MM.1S (cell line): Measurements from ENCODE around the gene MSTN.
A peak's percentile ranks its signal among the peaks of the same experiment; 100 is the strongest.

ENCODE experiments used
- DNase-seq: peaks from one replicate; pipeline ENCODE4 v3.0.0-alpha.2; 2015
- H2AFZ ChIP-seq: fragments of 300-600 bp; sonication (generic); 2 replicates; pipeline ENCODE4 v1.6.0; 2016; ENCODE audit warnings: antibody characterized with exemption, low read length
- H3F3A ChIP-seq: fragments of 300-600 bp; sonication (generic); 2 replicates; pipeline ENCODE4 v1.6.1; 2016; ENCODE audit warnings: mild to moderate bottlenecking, antibody characterized with exemption, low read length, moderate library complexity, mixed read lengths; ENCODE audit not compliant: insufficient read depth
- H3K27ac ChIP-seq: fragments of 300-600 bp; sonication (generic); 2 replicates; pipeline ENCODE4 v1.5.1; 2016; ENCODE audit warnings: mild to moderate bottlenecking, low read length
- H3K27me3 ChIP-seq: fragments of 300-600 bp; sonication (generic); replicated peaks from 2 replicates; pipeline ENCODE4 v1.6.0; 2016; ENCODE audit warnings: low read length; ENCODE audit not compliant: insufficient read depth
- H3K36me3 ChIP-seq: fragments of 300-600 bp; sonication (generic); replicated peaks from 2 replicates; pipeline ENCODE4 v1.6.1; 2016; ENCODE audit warnings: mild to moderate bottlenecking, low read length, mixed read lengths; ENCODE audit not compliant: insufficient read depth
- H3K4me1 ChIP-seq: fragments of 300-600 bp; sonication (generic); 2 replicates; pipeline ENCODE4 v1.6.1; 2016; ENCODE audit warnings: low read length, mixed read lengths
- H3K4me2 ChIP-seq: fragments of 300-600 bp; sonication (generic); 2 replicates; pipeline ENCODE4 v1.6.0; 2016; ENCODE audit warnings: low read depth, low read length
- H3K4me3 ChIP-seq: fragments of 300-600 bp; sonication (generic); 2 replicates; pipeline ENCODE4 v1.5.1; 2016; ENCODE audit warnings: low read length, mixed read lengths
- H3K79me2 ChIP-seq: fragments of 300-600 bp; sonication (generic); 2 replicates; pipeline ENCODE4 v1.6.1; 2016; ENCODE audit warnings: mixed run types, low read length, mixed read lengths
- H3K9ac ChIP-seq: fragments of 300-600 bp; sonication (generic); 2 replicates; pipeline ENCODE4 v1.6.1; 2016; ENCODE audit warnings: low read length, mixed read lengths
- H3K9me2 ChIP-seq: fragments of 300-600 bp; sonication (generic); replicated peaks from 2 replicates; pipeline ENCODE4 v1.6.1; 2016; ENCODE audit warnings: mild to moderate bottlenecking, low read length, mixed read lengths; ENCODE audit not compliant: insufficient read depth
- H3K9me3 ChIP-seq: fragments of 300-600 bp; sonication (generic); replicated peaks from 2 replicates; pipeline ENCODE4 v1.6.1; 2016; ENCODE audit warnings: mild to moderate bottlenecking, low read length, mixed read lengths; ENCODE audit not compliant: insufficient read depth
- H4K20me1 ChIP-seq: fragments of 300-600 bp; sonication (generic); 2 replicates; pipeline ENCODE4 v1.6.1; 2016; ENCODE audit warnings: mild to moderate bottlenecking, low read length, moderate library complexity, mixed read lengths; ENCODE audit not compliant: insufficient read depth
- EZH2 ChIP-seq: fragments of 300-600 bp; sonication (generic); optimal IDR thresholded peaks from 2 replicates; pipeline ENCODE3; 2017; ENCODE audit warnings: low read depth, mild to moderate bottlenecking, antibody characterized with exemption, low read length, mixed read lengths
- EZH2phosphoT487 ChIP-seq: fragments of 300-600 bp; sonication (generic); IDR thresholded peaks from 2 replicates; pipeline ENCODE4 v1.6.1; 2018; ENCODE audit warnings: antibody characterized with exemption, low read length
- TF ChIP-seq, protein P1 (sequence below): fragments of 300-600 bp; sonication (generic); IDR thresholded peaks from 2 replicates; pipeline ENCODE4 v1.5.1; 2016; ENCODE audit warnings: antibody characterized with exemption, low read length, mixed read lengths

The MSTN gene

GRCh38 chr2:190080527-190081049 is 18.1 kb upstream of the MSTN start:
- no peaks in the 10 kb centered on the region for H3K4me1 ChIP-seq
- no peaks in the 10 kb centered on the region for H4K20me1 ChIP-seq
- TF ChIP-seq EZH2phosphoT487 = no peak
- TF ChIP-seq, protein P1, sequence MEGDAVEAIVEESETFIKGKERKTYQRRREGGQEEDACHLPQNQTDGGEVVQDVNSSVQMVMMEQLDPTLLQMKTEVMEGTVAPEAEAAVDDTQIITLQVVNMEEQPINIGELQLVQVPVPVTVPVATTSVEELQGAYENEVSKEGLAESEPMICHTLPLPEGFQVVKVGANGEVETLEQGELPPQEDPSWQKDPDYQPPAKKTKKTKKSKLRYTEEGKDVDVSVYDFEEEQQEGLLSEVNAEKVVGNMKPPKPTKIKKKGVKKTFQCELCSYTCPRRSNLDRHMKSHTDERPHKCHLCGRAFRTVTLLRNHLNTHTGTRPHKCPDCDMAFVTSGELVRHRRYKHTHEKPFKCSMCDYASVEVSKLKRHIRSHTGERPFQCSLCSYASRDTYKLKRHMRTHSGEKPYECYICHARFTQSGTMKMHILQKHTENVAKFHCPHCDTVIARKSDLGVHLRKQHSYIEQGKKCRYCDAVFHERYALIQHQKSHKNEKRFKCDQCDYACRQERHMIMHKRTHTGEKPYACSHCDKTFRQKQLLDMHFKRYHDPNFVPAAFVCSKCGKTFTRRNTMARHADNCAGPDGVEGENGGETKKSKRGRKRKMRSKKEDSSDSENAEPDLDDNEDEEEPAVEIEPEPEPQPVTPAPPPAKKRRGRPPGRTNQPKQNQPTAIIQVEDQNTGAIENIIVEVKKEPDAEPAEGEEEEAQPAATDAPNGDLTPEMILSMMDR = no peak
- no peak for TF ChIP-seq EZH2
- no peaks in the 10 kb centered on the region for H3K27me3 ChIP-seq
- H3F3A ChIP-seq = no peaks in the 10 kb centered on the region
- no peak overlapping the region for H2AFZ ChIP-seq
- H3K9me3 ChIP-seq = no peaks in the 10 kb centered on the region
- H3K79me2 ChIP-seq = no peaks in the 10 kb centered on the region
- H3K4me2 ChIP-seq = no peak overlapping the region
- no peaks in the 10 kb centered on the region for H3K36me3 ChIP-seq
- H3K4me3 ChIP-seq = no peak overlapping the region
- no peaks in the 10 kb centered on the region for H3K9me2 ChIP-seq
- H3K9ac ChIP-seq = no peak overlapping the region
- no peak for DNase-seq
- no peak overlapping the region for H3K27ac ChIP-seq

DNA sequence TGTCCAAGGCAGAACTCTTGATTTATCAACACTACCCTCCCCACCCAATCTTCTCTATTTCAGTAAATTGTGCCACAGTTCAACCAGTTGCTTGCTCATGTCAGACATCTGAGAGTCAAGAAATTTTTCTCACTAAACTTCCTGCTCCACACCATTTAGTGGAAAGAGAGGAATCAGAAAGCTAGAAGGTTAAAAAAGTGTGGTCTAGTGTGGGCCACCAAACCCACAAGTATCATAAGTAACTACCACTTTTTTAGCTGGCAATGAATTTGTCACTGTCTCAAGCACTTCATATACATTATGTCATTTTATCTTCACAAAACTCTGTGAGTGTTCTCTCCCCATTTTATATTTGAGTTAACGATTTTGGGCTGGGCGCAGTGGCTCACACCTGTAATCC is 16.6 kb upstream of the MSTN start:
- Histone ChIP-seq H3K4me1 (no peaks in the 10 kb centered on the region), H3K9me2 (no peaks in the 10 kb centered on the region), H3K36me3 (no peaks in the 10 kb centered on the region), H2AFZ (no peak overlapping the region), H3K4me2 (no peak overlapping the region), H3K27ac (no peak overlapping the region), H3F3A (no peaks in the 10 kb centered on the region), H3K27me3 (no peaks in the 10 kb centered on the region), H3K9me3 (no peaks in the 10 kb centered on the region), H4K20me1 (no peaks in the 10 kb centered on the region), H3K79me2 (no peaks in the 10 kb centered on the region), H3K4me3 (no peak overlapping the region), H3K9ac (no peak overlapping the region)
- DNase-seq = no peak
- TF ChIP-seq, protein P1 = no peak

- no peaks in the 10 kb centered on the region for H4K20me1 ChIP-seq
These were observed 13.1 kb upstream of the MSTN start for GRCh38 chr2:190075623-190076022.

DNA sequence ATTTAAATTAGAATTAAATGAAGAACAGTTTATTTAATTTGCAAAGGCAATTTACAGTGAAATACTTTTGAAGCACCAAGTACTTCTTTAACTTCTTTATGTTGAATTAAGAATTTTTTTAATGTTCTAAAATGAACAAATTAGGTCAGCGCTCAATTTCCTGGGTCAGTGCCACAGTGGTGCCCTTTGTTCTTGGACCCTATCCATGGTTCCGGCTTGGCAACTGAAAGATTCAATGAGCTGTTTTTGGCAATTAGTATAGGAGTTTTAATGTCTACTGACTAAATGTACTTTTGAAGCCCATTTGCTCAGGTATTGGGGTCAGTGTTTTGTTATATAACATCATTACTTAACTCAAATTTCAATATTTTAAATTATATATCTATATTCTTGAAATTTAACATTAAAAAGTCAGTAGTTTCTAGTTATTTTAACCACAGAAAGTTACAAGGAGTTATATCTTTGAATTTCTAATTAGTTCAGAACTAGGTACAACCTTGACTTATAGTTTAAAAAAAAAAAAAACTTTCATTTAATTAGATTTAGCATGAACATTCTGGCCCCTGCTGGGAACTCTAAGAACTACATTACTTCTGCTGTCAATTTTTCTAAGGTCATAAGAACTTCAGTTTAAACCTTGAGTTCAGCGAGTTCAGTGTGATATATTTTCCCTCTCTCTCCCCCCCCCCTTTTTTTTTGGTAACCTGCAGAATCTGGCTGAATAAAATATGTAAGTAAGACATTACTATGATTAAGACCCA is 7.6 kb upstream of the MSTN start:
- Histone ChIP-seq H3K4me3 (no peak overlapping the region), H3K27ac (no peak overlapping the region), H3K36me3 (no peaks in the 10 kb centered on the region), H3K4me2 (no peak overlapping the region), H3K79me2 (no peaks in the 10 kb centered on the region), H3K27me3 (no peaks in the 10 kb centered on the region), H3K9me2 (no peaks in the 10 kb centered on the region), H2AFZ (no peak overlapping the region), H3K9ac (no peak overlapping the region), H4K20me1 (no peaks in the 10 kb centered on the region), H3K9me3 (no peaks in the 10 kb centered on the region), H3F3A (no peaks in the 10 kb centered on the region), H3K4me1 (no peaks in the 10 kb centered on the region)
- peak; percentile 73 for DNase-seq
- TF ChIP-seq, protein P1 = peak; percentile 52
- no peak for TF ChIP-seq EZH2phosphoT487

More at GRCh38 chr2:190075623-190076022, 13.1 kb upstream of the MSTN start:
- no peak overlapping the region for H3K27ac ChIP-seq
- H3K9ac ChIP-seq = no peak overlapping the region
- no peak overlapping the region for H3K4me3 ChIP-seq
- no peaks in the 10 kb centered on the region for H3K9me2 ChIP-seq
- H3K27me3 ChIP-seq = no peaks in the 10 kb centered on the region
- DNase-seq = no peak
- H3K9me3 ChIP-seq = no peaks in the 10 kb centered on the region
- no peaks in the 10 kb centered on the region for H3K79me2 ChIP-seq
- no peaks in the 10 kb centered on the region for H3K36me3 ChIP-seq
- TF ChIP-seq EZH2phosphoT487 = no peak
- H3K4me1 ChIP-seq = no peaks in the 10 kb centered on the region
- H2AFZ ChIP-seq = no peak overlapping the region
- no peak overlapping the region for H3K4me2 ChIP-seq
- no peaks in the 10 kb centered on the region for H3F3A ChIP-seq
